GM21528 (cell line): ENCODE results near the gene LGR4.
"Not testable (repeated sequence)": the region's sequence is repeated elsewhere in the genome, so short reads cannot be mapped to it uniquely, and the experiment has no call there.

Source experiments
- ATAC-seq: cut with Tn5 transposase; IDR thresholded peaks from one replicate; pipeline ENCODE4 v1.9.1; 2021; ENCODE audit warnings: mild to moderate bottlenecking, moderate library complexity; ENCODE audit not compliant: unreplicated experiment, low FRiP score

The LGR4 gene

GRCh38 chr11:27355575-27356104 is 117.0 kb downstream of the LGR4 start:
- ATAC-seq: no peak

- no peak for ATAC-seq
Measured at GRCh38 chr11:27354359-27354965, 118.1 kb downstream of the LGR4 start.

- no peak for ATAC-seq
Measured at GRCh38 chr11:27353593-27354358, 118.8 kb downstream of the LGR4 start.

GRCh38 chr11:27352781-27353180 is 119.8 kb downstream of the LGR4 start:
- no peak for ATAC-seq

GRCh38 chr11:27350511-27350910 is 122.1 kb downstream of the LGR4 start:
- no peak for ATAC-seq

DNA sequence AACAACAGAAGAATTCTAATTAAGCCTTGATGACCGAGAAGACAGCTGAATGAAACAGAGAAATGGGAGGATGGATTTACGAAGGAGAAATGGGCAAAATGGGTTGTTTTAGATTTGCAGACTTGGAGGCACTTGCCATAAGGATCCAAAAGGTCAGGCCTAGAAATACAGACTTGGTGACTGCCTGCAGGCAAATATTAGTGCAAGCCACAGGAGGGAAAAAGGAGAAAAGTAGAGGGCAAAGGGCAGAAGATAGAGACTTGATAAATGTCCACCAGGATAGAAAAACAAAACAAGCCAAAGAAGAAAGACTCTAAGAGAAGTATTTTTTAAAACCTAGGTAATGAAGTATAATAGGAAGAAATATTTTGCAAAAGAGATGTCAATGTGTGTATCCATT is 122.7 kb downstream of the LGR4 start:
- ATAC-seq: no peak

GRCh38 chr11:27348340-27348873 is 124.2 kb downstream of the LGR4 start:
- no peak for ATAC-seq

GRCh38 chr11:27347359-27348339 is 124.9 kb downstream of the LGR4 start:
- ATAC-seq: no peak

DNA sequence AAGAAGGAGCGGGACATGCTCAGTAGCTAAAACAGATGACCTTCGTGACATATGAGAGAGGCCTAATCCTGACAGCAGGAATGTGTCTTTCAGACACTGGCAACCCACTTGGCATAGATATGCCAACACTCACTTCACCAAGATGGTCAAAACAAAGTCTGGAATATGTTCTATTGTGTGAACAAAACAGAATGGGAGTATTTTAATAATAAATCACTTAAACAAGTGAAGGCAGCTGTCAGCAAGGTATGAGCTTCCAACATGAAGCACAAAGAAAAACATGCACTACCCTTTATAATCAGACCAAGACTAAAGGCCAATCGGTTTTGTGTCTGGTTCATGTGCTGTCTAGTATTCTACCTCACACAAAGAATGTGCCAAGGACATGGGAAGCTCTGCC is 132.6 kb downstream of the LGR4 start:
- no peak for ATAC-seq

- ATAC-seq: not testable (repeated sequence)
Measured at GRCh38 chr11:27334764-27335163, 137.8 kb downstream of the LGR4 start.

DNA sequence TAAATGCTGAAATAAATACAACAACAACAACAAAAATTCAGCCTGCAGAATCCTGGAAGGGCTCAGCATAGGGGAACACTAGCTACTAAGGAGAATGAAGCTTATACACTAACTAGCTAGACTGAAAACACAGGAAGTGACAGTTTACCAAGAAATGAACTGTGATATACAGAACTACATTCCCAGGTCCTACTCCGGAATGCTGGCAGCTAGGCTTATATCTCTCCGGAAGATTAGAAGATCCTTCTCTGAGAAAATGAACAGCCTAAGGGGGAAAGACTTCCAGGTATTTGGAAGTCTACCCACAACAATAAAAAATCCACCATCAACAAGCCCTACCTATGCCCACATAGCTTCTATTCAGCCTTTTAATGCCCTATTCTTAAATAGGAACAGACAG is 140.6 kb downstream of the LGR4 start:
- ATAC-seq: no peak

GRCh38 chr11:27330633-27331270 is 141.8 kb downstream of the LGR4 start:
- no peak for ATAC-seq

DNA sequence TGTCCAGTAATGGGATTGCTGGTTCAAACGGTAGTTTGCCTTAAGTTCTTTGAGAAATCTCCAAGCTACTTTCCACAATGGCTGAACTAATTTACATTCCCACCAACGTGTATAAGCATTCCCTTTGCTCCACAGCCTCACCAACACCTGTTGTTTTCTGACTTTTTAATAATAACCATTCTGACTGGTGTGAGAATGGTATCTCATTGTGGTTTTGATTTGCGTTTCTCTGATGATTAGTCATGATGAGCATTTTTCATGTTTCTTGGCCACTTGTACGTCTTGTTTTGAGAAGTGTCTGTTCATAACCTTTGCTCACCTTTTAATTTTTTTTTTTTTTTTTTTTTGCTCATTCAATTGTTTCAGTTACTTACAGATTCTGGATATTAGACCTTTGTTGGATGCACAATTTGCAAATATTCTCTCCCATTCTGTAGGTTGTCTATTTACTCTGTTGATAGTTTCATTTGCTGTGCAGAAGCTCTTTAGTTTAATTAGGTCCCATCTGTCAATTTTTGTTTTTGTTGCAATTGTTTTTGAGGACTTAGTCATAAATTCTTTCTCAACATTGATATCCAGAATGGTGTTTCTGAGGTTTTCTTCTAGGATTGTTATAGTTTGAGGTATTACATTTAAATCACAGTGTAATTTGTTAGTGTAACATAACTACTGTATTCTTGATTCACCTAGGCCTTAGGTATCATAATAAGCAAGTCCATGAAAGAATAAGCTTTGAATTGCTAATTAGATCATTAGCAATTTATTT is 142.5 kb downstream of the LGR4 start:
- no peak for ATAC-seq

GRCh38 chr11:27328614-27329013 is 144.0 kb downstream of the LGR4 start:
- ATAC-seq: no peak

DNA sequence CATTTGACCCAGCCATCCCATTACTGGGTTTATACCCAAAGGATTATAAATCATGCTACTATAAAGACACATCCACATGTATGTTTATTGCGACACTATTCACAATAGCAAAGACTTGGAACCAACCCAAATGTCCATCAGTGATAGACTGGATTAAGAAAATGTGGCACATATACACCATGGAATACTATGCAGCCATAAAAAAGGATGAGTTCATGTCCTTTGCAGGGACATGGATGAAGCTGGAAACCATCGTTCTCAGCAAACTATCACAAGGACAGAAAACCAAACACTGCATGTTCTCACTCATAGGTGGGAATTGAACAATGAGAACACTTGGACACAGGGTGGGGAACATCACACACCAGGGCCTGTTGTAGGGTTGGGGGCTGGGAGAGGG is 145.5 kb downstream of the LGR4 start:
- not testable (repeated sequence) for ATAC-seq

DNA sequence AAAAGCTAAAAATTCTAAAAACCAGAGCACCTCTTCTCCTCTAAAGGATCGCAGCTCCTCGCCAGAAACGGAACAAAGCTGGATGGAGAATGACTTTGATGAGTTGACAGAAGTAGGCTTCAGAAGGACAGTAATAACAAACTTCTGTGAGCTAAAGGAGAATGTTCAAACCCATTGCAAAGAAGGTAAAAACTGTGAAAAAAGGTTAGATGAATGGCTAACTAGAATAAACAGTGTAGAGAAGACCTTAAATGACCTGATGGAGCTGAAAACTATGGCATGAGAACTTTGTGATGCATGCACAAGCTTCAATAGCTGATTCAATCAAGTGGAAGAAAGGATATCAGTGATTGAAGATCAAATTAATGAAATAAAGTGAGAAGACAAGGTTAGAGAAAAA is 150.4 kb downstream of the LGR4 start:
- ATAC-seq: not testable (repeated sequence)

DNA sequence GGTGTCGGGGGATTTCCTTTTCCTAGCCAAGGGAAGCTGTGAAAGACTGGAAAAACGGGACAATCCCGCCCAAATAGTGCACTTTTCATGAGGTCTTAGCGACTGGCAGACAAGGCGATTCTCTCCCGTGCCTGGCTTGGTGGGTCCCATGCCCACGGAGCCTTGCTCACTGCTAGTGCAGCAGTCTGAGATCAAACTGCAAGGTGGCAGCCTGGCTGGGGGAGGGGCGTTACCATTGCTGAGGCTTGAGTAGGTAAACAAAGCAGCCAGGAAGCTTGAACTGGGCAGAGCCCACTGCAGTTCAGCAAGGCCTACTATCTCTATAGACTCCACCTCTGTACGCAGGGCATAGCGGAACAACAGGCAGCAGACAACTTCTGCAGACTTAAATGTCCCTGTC is 151.2 kb downstream of the LGR4 start:
- not testable (repeated sequence) for ATAC-seq

DNA sequence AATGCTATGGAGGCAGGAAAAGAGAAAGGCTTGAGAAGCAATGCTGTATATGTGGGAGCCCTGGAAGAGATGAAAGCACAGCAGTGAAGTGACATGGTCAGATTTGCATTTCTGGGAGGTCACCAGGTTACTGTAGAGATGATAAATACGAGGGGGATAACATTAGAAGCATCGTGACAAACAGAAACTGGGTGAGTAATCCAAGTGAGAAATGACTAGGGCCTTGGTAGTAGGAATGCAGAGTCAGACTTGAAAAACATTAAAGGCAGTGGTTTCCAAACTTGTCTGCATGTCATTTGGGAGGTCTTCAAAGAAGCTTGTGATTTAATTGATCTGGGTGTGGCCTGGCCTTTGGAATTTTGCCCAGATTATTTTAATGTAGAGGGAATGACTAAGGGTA is 153.5 kb downstream of the LGR4 start:
- peak; percentile 96 for ATAC-seq

DNA sequence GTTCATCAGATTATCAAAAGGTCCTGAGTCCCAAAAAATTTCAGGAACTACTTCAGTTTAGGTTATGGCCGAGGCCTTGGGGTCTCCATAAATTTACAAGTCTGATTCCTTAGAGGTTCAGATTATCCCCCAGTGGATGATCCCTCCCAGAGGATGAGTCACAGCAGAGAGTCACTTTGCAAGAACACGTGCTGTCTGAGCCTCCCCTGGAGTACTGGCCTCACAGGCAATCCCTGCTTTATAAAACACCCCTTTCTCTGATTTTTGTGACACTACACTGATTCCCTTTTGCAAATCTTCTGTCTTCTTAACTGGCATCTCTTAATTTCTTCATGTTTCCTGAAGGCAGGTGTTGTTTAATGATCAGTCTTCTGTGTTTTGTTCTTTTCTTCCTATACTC is 154.8 kb downstream of the LGR4 start:
- no peak for ATAC-seq
